Activated naive CD4-positive, alpha-beta T cell treated with anti-CD3 and anti-CD28 coated beads for 36 hours (primary cell): ENCODE data around the gene ARHGEF7. TPM values are rescaled to one million over a fixed set of nuclear protein-coding genes. Genes with fewer than 3 reads are reported as not detected.
A peak's percentile ranks its signal among the peaks of the same experiment; 100 is the strongest.

Experiments
- CTCF ChIA-PET: fragments of 350-600 bp; sonication (Branson Sonifier 250); formaldehyde crosslinking; loops from one replicate; lab custom pipeline; 2021; ENCODE audit warnings: antibody characterized with exemption; lab: Charles Lee
- DNase-seq: peaks from one replicate; pipeline ENCODE4 v3.0.0-alpha.2; 2020
- H3K27ac Mint-ChIP-seq: one replicate; pipeline ENCODE4 v1.8.0; 2021; ENCODE audit warnings: mild to moderate bottlenecking, mixed read lengths
- H3K27me3 Mint-ChIP-seq: one replicate; pipeline ENCODE4 v1.8.0; 2021; ENCODE audit warnings: low read depth, mixed read lengths
- H3K36me3 Mint-ChIP-seq: one replicate; pipeline ENCODE4 v1.8.0; 2021; ENCODE audit warnings: low read depth, mixed read lengths
- H3K4me1 Mint-ChIP-seq: one replicate; pipeline ENCODE4 v1.8.0; 2021; ENCODE audit warnings: low read depth, mixed read lengths
- H3K4me3 Mint-ChIP-seq: one replicate; pipeline ENCODE4 v1.8.0; 2021; ENCODE audit warnings: mild to moderate bottlenecking, moderate library complexity, mixed read lengths
- H3K9me3 Mint-ChIP-seq: one replicate; pipeline ENCODE4 v1.8.0; 2021; ENCODE audit warnings: mixed read lengths
- intact Hi-C: fragments of 100-400 bp; cut with micrococcal nuclease; formaldehyde crosslinking; loops from one replicate; pipeline ENCODE4 v1.15.1; 2023
- total RNA-seq, 2 experiments: library from RNA; stranded (reverse); gene quantifications; one replicate each; pipeline ENCODE4 v1.2.3, GENCODE V29; 2021

The ARHGEF7 gene
- total RNA-seq, 2 experiments from 2014 or later, result 48.4 to 56.6 TPM

DNA sequence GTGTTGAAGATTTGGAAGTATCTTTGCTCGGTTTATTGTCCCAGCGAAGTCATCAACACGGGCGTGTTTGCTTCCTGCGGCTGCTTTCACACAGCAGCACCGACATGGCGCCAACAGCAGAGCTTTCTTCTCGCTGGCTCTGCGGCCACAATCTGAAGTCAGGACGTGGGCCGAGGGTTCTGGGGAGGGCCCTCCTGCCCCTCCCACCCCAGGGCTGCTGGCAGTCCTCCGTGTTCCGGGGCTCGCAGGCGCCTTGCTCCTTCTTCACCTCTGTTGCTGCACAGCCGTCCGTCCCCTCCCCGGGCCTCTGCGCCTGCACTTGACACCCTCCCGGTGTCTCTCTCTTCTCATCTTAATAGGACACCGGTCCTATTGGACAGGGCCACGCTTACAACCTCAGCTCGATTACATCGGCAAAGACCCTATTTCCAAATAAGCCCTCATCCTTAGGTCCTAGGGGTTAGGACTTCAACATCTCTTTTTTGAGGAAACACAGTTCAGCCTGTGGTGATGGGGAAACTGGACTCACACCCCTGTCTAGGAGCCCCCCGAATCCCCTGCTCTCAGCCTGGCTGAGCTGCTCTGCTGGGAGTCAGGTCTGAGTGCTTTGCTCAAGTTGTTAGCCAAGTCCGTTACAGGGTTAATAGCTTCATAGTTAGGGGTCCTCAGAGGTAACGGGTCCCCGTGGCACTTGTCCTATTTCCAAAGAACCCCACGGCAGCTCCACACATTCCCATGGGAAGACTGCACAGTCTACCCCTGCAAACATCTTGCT lies 202.6 kb downstream of the ARHGEF7 start:
- Mint-ChIP-seq H3K27me3 (no peaks in the 10 kb centered on the region), H3K4me1 (no peaks in the 10 kb centered on the region), H3K9me3 (peaks cover 2% of the 10 kb centered on the region), H3K27ac (no peak overlapping the region), H3K36me3 (peaks cover 5% of the 10 kb centered on the region), H3K4me3 (no peak overlapping the region)
- DNase-seq, result no peak
- CTCF ChIA-PET, result no interaction called here
- intact Hi-C loops, result no loop called here

DNA sequence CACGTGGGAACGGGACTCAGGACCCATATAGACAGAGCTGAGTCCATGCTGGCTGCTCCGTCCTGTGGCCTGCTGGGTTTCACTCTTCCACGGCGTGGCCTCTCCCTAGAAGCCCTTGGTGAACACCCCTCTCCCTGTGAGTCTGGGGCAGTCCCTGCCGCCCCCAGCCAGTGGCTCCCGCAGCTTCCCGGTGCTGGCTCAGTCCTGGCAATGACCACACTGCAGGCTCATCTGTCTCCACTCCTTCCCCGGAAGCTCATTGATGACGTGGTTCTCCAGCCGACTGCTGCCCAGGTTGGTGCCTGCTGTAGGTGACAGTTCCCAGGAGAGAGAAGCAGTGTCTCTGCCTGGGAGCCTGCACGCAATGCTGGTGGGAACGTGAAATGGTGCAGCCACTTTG lies 203.3 kb downstream of the ARHGEF7 start:
- intact Hi-C loops, result no loop called here
- CTCF ChIA-PET, result no interaction called here
- Mint-ChIP-seq H3K9me3 (no peaks in the 10 kb centered on the region), H3K27ac (no peak overlapping the region), H3K4me3 (no peak overlapping the region), H3K36me3 (peaks cover 4% of the 10 kb centered on the region), H3K27me3 (no peaks in the 10 kb centered on the region), H3K4me1 (no peaks in the 10 kb centered on the region)
- no peak for DNase-seq

DNA sequence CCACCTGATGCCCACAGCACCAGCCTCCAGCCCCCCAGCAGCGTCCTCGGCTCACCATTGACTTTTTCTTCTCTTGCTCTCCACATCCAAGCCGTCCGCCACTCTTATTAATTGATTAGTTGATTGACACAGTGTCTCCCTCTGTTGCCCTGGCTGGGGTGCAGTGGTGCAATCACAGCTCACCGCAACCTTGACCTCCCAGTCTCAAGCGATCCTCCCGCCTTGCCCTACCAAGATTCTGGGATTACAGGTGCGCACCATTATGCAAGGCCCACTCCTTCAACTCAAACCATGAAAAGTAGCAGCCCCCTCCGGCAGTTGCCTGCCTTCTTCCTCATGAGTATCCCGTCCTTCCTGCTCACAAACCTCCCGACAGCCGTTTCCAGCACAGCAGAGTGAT lies 204.4 kb downstream of the ARHGEF7 start:
- Mint-ChIP-seq H3K4me1 (peaks cover 3% of the 10 kb centered on the region), H3K36me3 (peaks cover 4% of the 10 kb centered on the region), H3K27ac (peak overlapping the region; percentile 22), H3K9me3 (no peaks in the 10 kb centered on the region), H3K4me3 (no peak overlapping the region), H3K27me3 (no peaks in the 10 kb centered on the region)
- DNase-seq, result no peak
- CTCF ChIA-PET, result no interaction called here
- intact Hi-C loops, result no loop called here

- intact Hi-C loops, result no loop called here
- CTCF ChIA-PET, result no interaction called here
- Mint-ChIP-seq H3K27ac (peak within 1 kb of the TSS; percentile 22), H3K4me3 (no peak within 1 kb of the TSS), H3K36me3 (peaks cover 3% of the 10 kb centered on the region), H3K27me3 (no peaks in the 10 kb centered on the region), H3K4me1 (peaks cover 3% of the 10 kb centered on the region), H3K9me3 (no peaks in the 10 kb centered on the region)
- DNase-seq, result no peak
Measured at GRCh38 chr13:111319998-111320911, 205.1 kb downstream of the ARHGEF7 start, which contains the start of gene TEX29. Gene TEX29, plus strand, starts transcription at chr13:111320642. Its CDS starts 249 bp downstream, at chr13:111320891.

- intact Hi-C loops, result no loop called here
- H3K4me3 Mint-ChIP-seq, result no peak overlapping the region
- H3K4me1 Mint-ChIP-seq, result peaks cover 3% of the 10 kb centered on the region
- H3K27ac Mint-ChIP-seq, result no peak overlapping the region
- CTCF ChIA-PET, result no interaction called here
- H3K9me3 Mint-ChIP-seq, result no peaks in the 10 kb centered on the region
- no peak for DNase-seq
- no peaks in the 10 kb centered on the region for H3K27me3 Mint-ChIP-seq
- H3K36me3 Mint-ChIP-seq, result no peaks in the 10 kb centered on the region
Measured at GRCh38 chr13:111322001-111322915, 207.1 kb downstream of the ARHGEF7 start.

DNA sequence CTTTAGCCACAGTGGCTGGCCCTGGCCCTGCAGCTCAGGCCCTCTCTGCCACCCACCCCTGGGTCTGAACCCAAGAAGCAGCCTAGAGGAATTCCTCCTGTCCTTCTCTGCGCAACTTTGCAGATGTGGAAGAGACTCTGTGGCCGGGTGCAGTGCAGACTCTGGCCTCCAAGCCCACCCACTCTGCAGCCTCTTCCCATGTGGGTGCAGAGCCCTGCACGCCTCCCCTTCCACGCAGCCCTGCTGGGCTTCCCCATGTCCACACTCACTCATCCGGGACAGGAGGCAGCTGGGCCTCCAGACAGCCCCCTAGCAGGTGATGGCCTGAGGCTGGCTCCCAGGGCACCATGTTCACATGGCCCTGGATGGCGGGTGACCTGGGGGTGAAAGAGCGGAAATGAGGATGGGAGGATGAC lies 207.8 kb downstream of the ARHGEF7 start:
- no peaks in the 10 kb centered on the region for H3K36me3 Mint-ChIP-seq
- no peak for DNase-seq
- CTCF ChIA-PET, result no interaction called here
- intact Hi-C loops, result no loop called here
- peaks cover 3% of the 10 kb centered on the region for H3K4me1 Mint-ChIP-seq
- no peaks in the 10 kb centered on the region for H3K27me3 Mint-ChIP-seq
- no peak overlapping the region for H3K4me3 Mint-ChIP-seq
- no peaks in the 10 kb centered on the region for H3K9me3 Mint-ChIP-seq
- H3K27ac Mint-ChIP-seq, result no peak overlapping the region

DNA sequence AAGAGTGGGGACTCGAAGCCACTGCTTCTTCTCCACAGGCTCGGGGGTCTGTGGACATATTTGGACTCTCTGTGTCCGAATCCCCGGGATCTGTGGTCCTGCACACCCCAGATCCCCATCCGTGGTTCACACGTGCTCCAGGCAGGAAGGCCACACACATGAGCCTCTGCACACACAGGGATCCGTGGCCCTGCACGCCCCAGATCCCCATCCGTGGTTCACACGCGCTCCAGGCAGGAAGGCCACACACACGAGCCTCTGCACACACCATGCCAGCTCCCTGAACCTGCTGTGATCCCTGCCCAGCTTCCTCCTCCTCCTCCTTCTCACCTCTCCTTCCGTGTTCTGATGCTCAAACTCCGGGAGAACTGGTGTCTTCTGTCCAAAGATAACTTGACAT lies 208.4 kb downstream of the ARHGEF7 start:
- CTCF ChIA-PET, result no interaction called here
- peaks cover 3% of the 10 kb centered on the region for H3K4me1 Mint-ChIP-seq
- H3K27me3 Mint-ChIP-seq, result no peaks in the 10 kb centered on the region
- intact Hi-C loops, result no loop called here
- no peak for DNase-seq
- no peak overlapping the region for H3K4me3 Mint-ChIP-seq
- H3K9me3 Mint-ChIP-seq, result no peaks in the 10 kb centered on the region
- no peak overlapping the region for H3K27ac Mint-ChIP-seq
- no peaks in the 10 kb centered on the region for H3K36me3 Mint-ChIP-seq

DNA sequence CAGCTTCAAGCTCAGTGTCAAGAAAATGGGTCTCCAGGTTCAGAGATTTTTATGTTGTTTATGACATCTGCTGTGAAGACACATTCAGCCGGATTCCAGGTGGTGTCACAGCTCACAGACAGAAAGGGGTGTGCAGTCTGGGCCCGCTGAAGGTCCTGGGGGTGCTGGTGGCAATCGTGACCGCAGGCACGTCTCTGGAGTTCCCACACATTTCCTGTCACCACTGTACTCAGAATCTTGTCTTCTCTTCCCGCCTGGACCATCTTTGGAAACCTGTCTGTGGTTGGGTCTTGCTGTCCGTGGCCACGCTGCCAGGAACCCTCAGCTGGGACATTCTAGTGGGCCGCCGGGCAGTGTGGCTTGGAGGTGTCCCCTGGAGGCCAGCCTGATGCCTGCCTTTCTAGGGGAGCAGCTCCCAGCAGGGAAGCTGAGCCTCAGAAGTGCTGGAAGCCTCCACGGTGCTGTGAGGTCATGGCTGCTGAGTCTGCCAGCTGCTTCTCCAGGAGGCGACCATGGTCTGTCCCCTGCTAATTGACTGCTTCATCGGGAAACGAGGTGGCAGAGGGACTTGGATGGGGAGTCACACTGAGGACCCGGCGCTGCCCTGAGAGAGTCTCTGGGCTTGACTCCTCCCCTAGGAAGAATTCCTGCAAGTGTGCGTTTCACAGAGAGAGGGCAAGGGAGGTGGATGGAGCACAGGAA lies 209.0 kb downstream of the ARHGEF7 start:
- Mint-ChIP-seq H3K9me3 (no peaks in the 10 kb centered on the region), H3K36me3 (no peaks in the 10 kb centered on the region), H3K4me1 (peaks cover 3% of the 10 kb centered on the region), H3K27me3 (no peaks in the 10 kb centered on the region), H3K4me3 (no peak overlapping the region), H3K27ac (no peak overlapping the region)
- intact Hi-C loops, result no loop called here
- CTCF ChIA-PET, result no interaction called here
- no peak for DNase-seq

- H3K9me3 Mint-ChIP-seq, result no peaks in the 10 kb centered on the region
- H3K4me1 Mint-ChIP-seq, result peaks cover 3% of the 10 kb centered on the region
- CTCF ChIA-PET, result no interaction called here
- no peak overlapping the region for H3K4me3 Mint-ChIP-seq
- intact Hi-C loops, result no loop called here
- no peaks in the 10 kb centered on the region for H3K27me3 Mint-ChIP-seq
- DNase-seq, result no peak
- H3K36me3 Mint-ChIP-seq, result no peaks in the 10 kb centered on the region
- H3K27ac Mint-ChIP-seq, result no peak overlapping the region
Measured at GRCh38 chr13:111324736-111325135, 209.6 kb downstream of the ARHGEF7 start.

DNA sequence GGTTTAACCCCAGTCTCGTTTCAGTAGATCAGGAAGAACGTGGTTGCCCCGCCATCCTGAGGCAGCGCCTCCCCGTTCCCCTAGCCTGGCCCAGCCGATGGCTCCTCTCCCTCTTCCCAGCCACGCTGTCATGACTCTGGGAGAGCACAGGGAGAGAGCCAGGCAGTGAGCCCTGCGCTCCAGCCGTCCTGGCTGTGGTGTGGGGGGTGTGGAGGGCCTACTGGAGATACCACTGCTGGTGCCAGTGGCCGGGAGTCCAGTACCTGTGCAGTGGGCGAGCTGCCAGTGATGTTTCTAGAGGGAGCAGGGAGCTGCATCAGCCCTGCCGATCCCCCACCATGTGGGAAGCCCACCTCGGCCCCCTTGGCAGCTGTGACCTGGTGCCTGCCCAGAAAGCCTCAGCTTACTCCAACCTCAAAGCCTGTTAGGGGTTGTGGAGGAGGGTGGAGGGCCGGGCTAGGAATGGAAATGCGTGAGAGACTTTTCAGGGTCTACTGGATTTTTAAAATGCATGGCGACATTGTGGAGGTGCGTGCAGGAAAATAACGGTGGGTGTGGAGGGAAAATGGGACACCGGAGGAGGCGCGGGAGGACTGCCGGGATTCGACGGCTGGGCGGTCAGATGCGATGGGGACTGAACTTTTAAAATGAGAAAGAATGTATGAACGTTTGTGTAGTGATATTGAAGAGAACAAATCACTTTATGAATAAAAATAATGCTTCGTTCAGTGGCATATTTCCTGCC lies 210.2 kb downstream of the ARHGEF7 start:
- no peaks in the 10 kb centered on the region for H3K27me3 Mint-ChIP-seq
- H3K4me1 Mint-ChIP-seq, result peaks cover 3% of the 10 kb centered on the region
- no peak overlapping the region for H3K4me3 Mint-ChIP-seq
- intact Hi-C loops, result no loop called here
- no peak for DNase-seq
- no peaks in the 10 kb centered on the region for H3K36me3 Mint-ChIP-seq
- H3K9me3 Mint-ChIP-seq, result no peaks in the 10 kb centered on the region
- CTCF ChIA-PET, result no interaction called here
- no peak overlapping the region for H3K27ac Mint-ChIP-seq

- DNase-seq, result no peak
- no peaks in the 10 kb centered on the region for H3K27me3 Mint-ChIP-seq
- H3K36me3 Mint-ChIP-seq, result peaks cover 1% of the 10 kb centered on the region
- H3K4me1 Mint-ChIP-seq, result peaks cover 3% of the 10 kb centered on the region
- intact Hi-C loops, result no loop called here
- no peak overlapping the region for H3K4me3 Mint-ChIP-seq
- no peak overlapping the region for H3K27ac Mint-ChIP-seq
- CTCF ChIA-PET, result no interaction called here
- H3K9me3 Mint-ChIP-seq, result no peaks in the 10 kb centered on the region
Measured at GRCh38 chr13:111325941-111326620, 211.0 kb downstream of the ARHGEF7 start.
